BJ (cell line): Measurements from ENCODE around the gene NOL3. TPM values are rescaled to one million over a fixed set of nuclear protein-coding genes. Genes with fewer than 3 reads are reported as not detected.

ENCODE experiments used
- CTCF ChIA-PET: fragments of 350-600 bp; formaldehyde crosslinking; extraction: SDS; loops from one replicate; lab custom pipeline; 2021; ENCODE audit warnings: antibody characterized with exemption, inconsistent platforms; lab: Yijun Ruan, JAX
- POLR2A ChIA-PET: fragments of 300-600 bp; sonication (Branson Sonifier 250); formaldehyde crosslinking; extraction: SDS; loops from one replicate; lab custom pipeline; 2021; ENCODE audit warnings: antibody characterized with exemption; lab: Charles Lee
- DNase-seq: peaks from one replicate; pipeline ENCODE4 v3.0.0-alpha.2; 2011; ENCODE audit warnings: low read depth
- H3K27me3 ChIP-seq: 2 replicates; pipeline ENCODE4 v1.6.0; 2011; ENCODE audit warnings: low read length; ENCODE audit not compliant: control insufficient read depth, insufficient read depth
- H3K36me3 ChIP-seq: 2 replicates; pipeline ENCODE4 v1.5.1; 2011; ENCODE audit warnings: low read length; ENCODE audit not compliant: control insufficient read depth, insufficient read depth
- H3K4me3 ChIP-seq: 2 replicates; pipeline ENCODE4 v1.5.1; 2011; ENCODE audit warnings: low read depth, mild to moderate bottlenecking, control low read depth, low read length
- CTCF ChIP-seq: IDR thresholded peaks from 2 replicates; pipeline ENCODE4 v1.5.1; 2011; ENCODE audit warnings: low read depth, mild to moderate bottlenecking, control low read depth, inconsistent platforms, low read length, moderate library complexity; ENCODE audit not compliant: insufficient read depth
- polyA plus RNA-seq: library from polyadenylated mRNA; depleted of rRNA; stranded (reverse); fragments of >200 nt; gene quantifications from 2 replicates; pipeline ENCODE4 v1.2.3, GENCODE V29; 2011

The NOL3 gene
- polyA plus RNA-seq, 1 experiment: 14.7 TPM

- no peak for TF ChIP-seq CTCF
- no peak overlapping the region for H3K4me3 ChIP-seq
- H3K36me3 ChIP-seq: peaks cover 30% of the 10 kb centered on the region
- no peaks in the 10 kb centered on the region for H3K27me3 ChIP-seq
- ChIA-PET CTCF (interaction anchor here (0.8 to 3.2 kb wide), 2 partner anchors 9 to 45 kb away, joined by 3 to 14 read pairs; no protein-coding TSS in a partner anchor), POLR2A (interaction anchor here (1.0 kb wide), 1 partner anchor 129 kb away, joined by 3 read pairs; no protein-coding TSS in a partner anchor)
- no peak for DNase-seq
Observed at GRCh38 chr16:67146523-67147357, 23.6 kb upstream of the NOL3 start.

- no peak for TF ChIP-seq CTCF
- CTCF ChIA-PET: interaction anchor here (0.5 to 0.8 kb wide), 2 partner anchors 46 to 62 kb away, joined by 3 to 4 read pairs; no protein-coding TSS in a partner anchor
- peaks cover 25% of the 10 kb centered on the region for H3K36me3 ChIP-seq
Observed at GRCh38 chr16:67147437-67148140, 22.7 kb upstream of the NOL3 start.

GRCh38 chr16:67148221-67148620, 22.1 kb upstream of the NOL3 start:
- ChIA-PET CTCF (interaction anchor here (1.7 kb wide), 1 partner anchor 130 kb away, joined by 5 read pairs; no protein-coding TSS in a partner anchor), POLR2A (no interaction called here)
- no peak for DNase-seq
- Histone ChIP-seq H3K36me3 (peaks cover 22% of the 10 kb centered on the region), H3K4me3 (no peak overlapping the region), H3K27me3 (no peaks in the 10 kb centered on the region)
- no peak for TF ChIP-seq CTCF

More at GRCh38 chr16:67147437-67148140, 22.7 kb upstream of the NOL3 start:
- no peaks in the 10 kb centered on the region for H3K27me3 ChIP-seq
- no peak for DNase-seq
- POLR2A ChIA-PET: interaction anchor here (0.6 kb wide), 1 partner anchor 103 kb away, joined by 4 read pairs; no protein-coding TSS in a partner anchor
- no peak overlapping the region for H3K4me3 ChIP-seq

DNA sequence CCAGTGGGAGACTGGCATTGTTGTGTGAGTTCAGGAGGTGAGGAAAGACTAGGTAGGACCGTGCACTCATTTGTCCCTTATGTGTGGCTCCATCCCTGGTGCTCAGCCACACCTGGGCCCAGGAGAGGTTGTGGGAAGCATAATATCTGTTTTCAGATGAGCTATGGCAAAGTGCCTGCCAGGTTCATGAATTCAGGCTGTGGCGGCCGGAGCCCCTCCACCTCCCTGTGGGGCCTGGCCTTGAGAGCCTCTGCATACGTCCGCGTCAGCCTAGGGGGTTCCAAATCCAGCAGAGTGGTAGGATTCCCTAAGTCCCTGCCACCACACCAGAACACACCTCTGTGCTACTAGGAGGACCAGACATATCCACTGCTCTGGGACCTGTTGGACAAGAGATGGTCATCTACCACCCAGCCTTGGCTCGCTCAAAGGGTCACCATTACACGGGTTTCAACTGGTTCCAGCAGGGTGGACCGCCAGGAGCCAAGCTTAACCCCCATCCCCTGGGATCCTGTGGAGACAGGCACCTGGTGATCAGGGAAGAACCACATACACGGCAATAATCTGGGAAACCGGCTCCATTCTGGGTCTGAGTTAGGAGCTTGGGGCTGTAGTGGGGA, 21.6 kb upstream of the NOL3 start:
- ChIA-PET POLR2A (no interaction called here), CTCF (interaction anchor here (0.5 to 2.6 kb wide), 5 partner anchors 9 to 298 kb away, joined by 3 to 12 read pairs (median 4); no protein-coding TSS in a partner anchor)
- H3K36me3 ChIP-seq: peaks cover 21% of the 10 kb centered on the region
- no peak for DNase-seq
- no peak overlapping the region for H3K4me3 ChIP-seq
- TF ChIP-seq CTCF: no peak
- no peaks in the 10 kb centered on the region for H3K27me3 ChIP-seq
